IMR-90 (cell line): Measurements from ENCODE around the gene KRT71. TPM values are rescaled to one million over a fixed set of nuclear protein-coding genes. Genes with fewer than 3 reads are reported as not detected.

Experiments
- ATAC-seq: fragments of 200-7000 bp; cut with Tn5 transposase; 2 replicates; pipeline ENCODE4 v1.9.1; 2020; ENCODE audit warnings: low read depth, mild to moderate bottlenecking, moderate library complexity
- BruUV-seq: library from RNA; stranded (reverse); fragments of 400-500 nt; replicated peaks from 2 replicates; lab custom pipeline; 2021; lab: Mats Ljungman, UMichigan
- CTCF ChIA-PET: fragments of 300-600 bp; formaldehyde crosslinking; extraction: SDS; loops from one replicate; lab custom pipeline; 2021; ENCODE audit warnings: antibody characterized with exemption; lab: Yijun Ruan, JAX
- POLR2A ChIA-PET: fragments of 300-600 bp; sonication (Branson Sonifier 250); formaldehyde crosslinking; loops from one replicate; lab custom pipeline; 2022; ENCODE audit warnings: antibody characterized with exemption; ENCODE audit not compliant: unreplicated experiment; lab: Charles Lee
- DNase-seq: peaks from one replicate; pipeline ENCODE4 v3.0.0; 2013
- H2AFZ ChIP-seq: replicated peaks from 2 replicates; pipeline ENCODE3; 2013; ENCODE audit warnings: low read length, mild to moderate bottlenecking; ENCODE audit not compliant: poor library complexity
- H2AK5ac ChIP-seq: 2 replicates; pipeline ENCODE4 v1.6.1; 2013; ENCODE audit warnings: low read depth, low read length, inconsistent platforms
- H2AK9ac ChIP-seq: replicated peaks from 2 replicates; pipeline ENCODE3; 2013; ENCODE audit warnings: mild to moderate bottlenecking, low read depth, low read length, moderate library complexity; ENCODE audit not compliant: poor library complexity
- H2BK120ac ChIP-seq: 2 replicates; pipeline ENCODE4 v1.6.1; 2013; ENCODE audit warnings: low read depth, low read length, inconsistent platforms
- H2BK15ac ChIP-seq: 3 replicates; pipeline ENCODE4 v1.6.1; 2013; ENCODE audit warnings: low read depth, low read length, inconsistent platforms
- H2BK20ac ChIP-seq: 2 replicates; pipeline ENCODE4 v1.6.1; 2013; ENCODE audit warnings: low read depth, mild to moderate bottlenecking, inconsistent platforms, low read length, moderate library complexity
- H2BK5ac ChIP-seq: 2 replicates; pipeline ENCODE4 v1.6.1; 2013; ENCODE audit warnings: mild to moderate bottlenecking, low read depth, low read length, inconsistent platforms; ENCODE audit not compliant: poor library complexity, severe bottlenecking
- H3K14ac ChIP-seq: replicated peaks from 2 replicates; pipeline ENCODE4 v1.6.1; 2013; ENCODE audit warnings: low read depth, low read length, inconsistent platforms
- H3K18ac ChIP-seq: 2 replicates; pipeline ENCODE4 v1.6.1; 2013; ENCODE audit warnings: low read depth, low read length, control low read depth
- H3K23ac ChIP-seq: 2 replicates; pipeline ENCODE4 v1.6.1; 2013; ENCODE audit warnings: low read depth, low read length, inconsistent platforms
- H3K27ac ChIP-seq: 2 replicates; pipeline ENCODE4 v1.5.1; 2013; ENCODE audit warnings: mild to moderate bottlenecking, control low read depth, low read length; ENCODE audit not compliant: insufficient read depth
- H3K27me3 ChIP-seq: 2 replicates; pipeline ENCODE4 v1.6.1; 2013; ENCODE audit warnings: low read length; ENCODE audit not compliant: control insufficient read depth, insufficient read depth
- H3K36me3 ChIP-seq: 2 replicates; pipeline ENCODE4 v1.6.1; 2013; ENCODE audit warnings: low read length, mixed read lengths; ENCODE audit not compliant: control insufficient read depth, insufficient read depth
- H3K4ac ChIP-seq: 2 replicates; pipeline ENCODE4 v1.6.1; 2013; ENCODE audit warnings: low read depth, low read length, inconsistent platforms
- H3K4me1 ChIP-seq: 2 replicates; pipeline ENCODE4 v1.6.1; 2013; ENCODE audit warnings: low read length, mixed read lengths; ENCODE audit not compliant: control insufficient read depth, insufficient read depth
- H3K4me2 ChIP-seq: 2 replicates; pipeline ENCODE4 v1.6.1; 2013; ENCODE audit warnings: low read depth, mild to moderate bottlenecking, control low read depth, low read length, moderate library complexity
- H3K4me3 ChIP-seq: 2 replicates; pipeline ENCODE4 v1.5.1; 2013; ENCODE audit warnings: low read depth, mild to moderate bottlenecking, control low read depth, low read length, moderate library complexity; ENCODE audit not compliant: insufficient read depth
- H3K56ac ChIP-seq: 2 replicates; pipeline ENCODE4 v1.6.1; 2013; ENCODE audit warnings: low read length, inconsistent platforms; ENCODE audit not compliant: insufficient read depth; ENCODE audit errors: extremely low read depth
- H3K79me1 ChIP-seq, 2 experiments: 2 replicates each; pipeline ENCODE4 v1.6.1; 2013; ENCODE audit warnings: low read length in 2 of 2, inconsistent platforms in 1 of 2, low read depth in 1 of 2
- H3K9ac ChIP-seq: 2 replicates; pipeline ENCODE4 v1.6.1; 2013; ENCODE audit warnings: low read depth, low read length, control low read depth
- H3K9me1 ChIP-seq: 2 replicates; pipeline ENCODE4 v1.6.1; 2013; ENCODE audit warnings: low read length, inconsistent platforms; ENCODE audit not compliant: insufficient read depth
- H3K9me3 ChIP-seq: 2 replicates; pipeline ENCODE4 v1.6.1; 2013; ENCODE audit warnings: low read length; ENCODE audit not compliant: control insufficient read depth, insufficient read depth
- H4K20me1 ChIP-seq: 2 replicates; pipeline ENCODE4 v1.6.1; 2013; ENCODE audit warnings: low read length, inconsistent platforms; ENCODE audit not compliant: insufficient read depth
- H4K5ac ChIP-seq: 2 replicates; pipeline ENCODE4 v1.6.1; 2013; ENCODE audit warnings: mild to moderate bottlenecking, low read depth, low read length, control low read depth
- H4K8ac ChIP-seq, 2 experiments: 2 replicates each; pipeline ENCODE4 v1.6.1; 2013; ENCODE audit warnings: low read depth in 2 of 2, low read length in 2 of 2, control low read depth in 1 of 2, inconsistent platforms in 1 of 2
- H4K91ac ChIP-seq: 2 replicates; pipeline ENCODE4 v1.6.1; 2013; ENCODE audit warnings: low read depth, low read length, inconsistent platforms; ENCODE audit not compliant: insufficient read depth
- SMC3 ChIP-seq: fragments of 150-350 bp; IDR thresholded peaks from 2 replicates; pipeline ENCODE4 v1.6.1; 2016; ENCODE audit warnings: low read depth, mild to moderate bottlenecking, antibody characterized with exemption, low read length, moderate library complexity
- WGBS, 2 experiments: methylation state at CpG; one replicate each; pipeline versions ENCODE4 v1.1.5 to v1.1.7; 2013; ENCODE audit warnings: missing lambda C conversion rate in 2 of 2; ENCODE audit not compliant: insufficient read length in 1 of 2; ENCODE audit errors: extremely low coverage in 2 of 2; 5-methylcytosine and 5-hydroxymethylcytosine counted together
- dilution Hi-C: fragments of 300-500 bp; cut with HindIII; formaldehyde crosslinking; loops from one replicate; pipeline ENCODE4 v1.14.3; 2018; ENCODE audit warnings: low sequenced_read_pairs; ENCODE audit not compliant: unreplicated experiment
- in situ Hi-C: fragments of 300-500 bp; cut with MboI; formaldehyde crosslinking; loops from 3 replicates; pipeline ENCODE4 v1.14.3; 2019; ENCODE audit warnings: low sequenced_read_pairs, inconsistent platforms, mixed read lengths
- intact Hi-C: fragments of 100-400 bp; cut with micrococcal nuclease; formaldehyde crosslinking; loops from 2 replicates; pipeline ENCODE4 v1.10.0; 2022
- polyA plus RNA-seq, 3 experiments: library from polyadenylated mRNA; depleted of rRNA; stranded (reverse); fragments of >200 nt; gene quantifications; 2 replicates each; pipeline ENCODE4 v1.2.3, GENCODE V29; 2012; ENCODE audit warnings: low replicate concordance in 1 of 3
- total RNA-seq: library from RNA; depleted of rRNA; stranded (reverse); fragments of >200 nt; gene quantifications from 2 replicates; pipeline ENCODE4 v1.2.3, GENCODE V29; 2012
- TF ChIP-seq, protein P1 (sequence below): fragments of 150-350 bp; IDR thresholded peaks from 2 replicates; pipeline ENCODE4 v1.6.1; 2016; ENCODE audit warnings: low read depth, mild to moderate bottlenecking, low read length, moderate library complexity, borderline replicate concordance
- TF ChIP-seq, protein P2 (sequence below): fragments of 150-350 bp; IDR thresholded peaks from 2 replicates; pipeline ENCODE4 v1.6.1; 2017; ENCODE audit warnings: mild to moderate bottlenecking, antibody characterized with exemption, low read length, low read depth

Gene KRT71
- total and polyA plus RNA-seq, 2 of the 4 experiments (the other 2 are of a cell fraction) = not detected

DNA sequence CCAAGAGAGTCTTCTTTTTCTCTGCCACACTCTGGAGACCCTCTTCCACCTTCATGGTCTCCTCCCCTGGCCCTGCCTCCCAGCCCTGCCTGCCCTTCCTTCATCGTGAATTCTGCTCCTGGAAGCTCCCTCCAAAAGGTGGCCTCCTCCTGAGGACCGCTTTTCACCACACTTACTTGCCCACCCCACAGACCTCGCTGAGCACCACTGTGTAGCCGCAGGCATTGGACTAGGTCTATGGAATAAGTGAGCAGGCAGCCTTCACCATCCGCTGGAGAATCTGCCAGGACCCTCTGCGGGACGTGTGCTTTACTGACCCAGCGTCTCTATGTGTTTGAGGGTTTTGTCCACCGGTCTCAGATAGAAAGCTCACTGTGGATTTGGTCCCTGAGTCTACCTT lies 23.1 kb downstream of the KRT71 start:
- Histone ChIP-seq H3K14ac (no peak overlapping the region), H3K4me1 (no peaks in the 10 kb centered on the region), H3K18ac (no peak overlapping the region), H3K23ac (no peak overlapping the region), H3K9me3 (no peaks in the 10 kb centered on the region), H3K4me3 (no peak overlapping the region), H3K4me2 (no peak overlapping the region), H4K20me1 (no peaks in the 10 kb centered on the region), H4K5ac (no peak overlapping the region), H2BK5ac (no peak overlapping the region), H2BK120ac (no peak overlapping the region), H3K27me3 (peaks cover 25% of the 10 kb centered on the region), H3K27ac (no peak overlapping the region), H3K79me1 (no peaks in the 10 kb centered on the region), H3K9ac (no peak overlapping the region), H3K4ac (no peak overlapping the region), H3K56ac (no peak overlapping the region), H3K9me1 (no peaks in the 10 kb centered on the region), H4K8ac (no peak overlapping the region), H2AFZ (no peak overlapping the region), H2BK15ac (no peak overlapping the region), H2AK9ac (no peak overlapping the region), H4K91ac (no peak overlapping the region), H2BK20ac (no peak overlapping the region), H3K36me3 (no peaks in the 10 kb centered on the region), H2AK5ac (no peak overlapping the region)
- ChIA-PET CTCF (no interaction called here), POLR2A (no interaction called here)
- ATAC-seq (no peak), DNase-seq (no peak)
- 57% methylated on average over 1 of the region's 9 CpGs; no CpG with 5 or more reads in 1 of the 2 experiments for WGBS, 2 experiments
- no TSS peak for BruUV-seq
- dilution Hi-C loops = no loop called here
- in situ Hi-C loops = no loop called here
- no peak for TF ChIP-seq SMC3
- TF ChIP-seq, protein P1, sequence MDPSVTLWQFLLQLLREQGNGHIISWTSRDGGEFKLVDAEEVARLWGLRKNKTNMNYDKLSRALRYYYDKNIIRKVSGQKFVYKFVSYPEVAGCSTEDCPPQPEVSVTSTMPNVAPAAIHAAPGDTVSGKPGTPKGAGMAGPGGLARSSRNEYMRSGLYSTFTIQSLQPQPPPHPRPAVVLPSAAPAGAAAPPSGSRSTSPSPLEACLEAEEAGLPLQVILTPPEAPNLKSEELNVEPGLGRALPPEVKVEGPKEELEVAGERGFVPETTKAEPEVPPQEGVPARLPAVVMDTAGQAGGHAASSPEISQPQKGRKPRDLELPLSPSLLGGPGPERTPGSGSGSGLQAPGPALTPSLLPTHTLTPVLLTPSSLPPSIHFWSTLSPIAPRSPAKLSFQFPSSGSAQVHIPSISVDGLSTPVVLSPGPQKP = no peak
- TF ChIP-seq, protein P2, sequence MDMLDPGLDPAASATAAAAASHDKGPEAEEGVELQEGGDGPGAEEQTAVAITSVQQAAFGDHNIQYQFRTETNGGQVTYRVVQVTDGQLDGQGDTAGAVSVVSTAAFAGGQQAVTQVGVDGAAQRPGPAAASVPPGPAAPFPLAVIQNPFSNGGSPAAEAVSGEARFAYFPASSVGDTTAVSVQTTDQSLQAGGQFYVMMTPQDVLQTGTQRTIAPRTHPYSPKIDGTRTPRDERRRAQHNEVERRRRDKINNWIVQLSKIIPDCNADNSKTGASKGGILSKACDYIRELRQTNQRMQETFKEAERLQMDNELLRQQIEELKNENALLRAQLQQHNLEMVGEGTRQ = no peak
- intact Hi-C loops = no loop called here
